GM12892 (cell line): Measurements from ENCODE around the gene DUSP23.

Source experiments
- POLR2A ChIP-seq: IDR thresholded peaks from 2 replicates; pipeline ENCODE4 v1.6.1; 2011; ENCODE audit warnings: low read depth, low read length, control low read depth
- POLR2AphosphoS5 ChIP-seq: IDR thresholded peaks from 2 replicates; pipeline ENCODE4 v1.6.1; 2011; ENCODE audit warnings: low read depth, low read length, control low read depth

GRCh38 chr1:159823406-159823805, 42.6 kb downstream of the DUSP23 start:
- TF ChIP-seq POLR2A (no peak), POLR2AphosphoS5 (no peak)
